Measurements from ENCODE around the gene NEK6. TPM values are rescaled to one million over a fixed set of nuclear protein-coding genes. Genes with fewer than 3 reads are reported as not detected.

NEK6 gene
- total and polyA plus RNA-seq, 10 of the 15 experiments (the other 5 are each of a cell fraction or from before 2014, with no cell fraction given) = 31.3 to 161 (median 89.2) TPM

- SMC1A ChIA-PET (ENCODE audit: uncharacterized antibody, unreplicated experiment) = no interaction called here
- Histone ChIP-seq H3K36me3 (ENCODE audit: control insufficient read depth in 2 of 2, insufficient read depth in 2 of 2, low read length in 1 of 2) (peaks cover 6 to 12% of the 10 kb centered on the region in 2 experiments), H3K79me2 (ENCODE audit: control insufficient read depth, insufficient read depth, low read length) (peaks cover 5% of the 10 kb centered on the region)
These were observed 123.6 kb downstream of the NEK6 start for GRCh38 chr9:124381170-124381945.

DNA sequence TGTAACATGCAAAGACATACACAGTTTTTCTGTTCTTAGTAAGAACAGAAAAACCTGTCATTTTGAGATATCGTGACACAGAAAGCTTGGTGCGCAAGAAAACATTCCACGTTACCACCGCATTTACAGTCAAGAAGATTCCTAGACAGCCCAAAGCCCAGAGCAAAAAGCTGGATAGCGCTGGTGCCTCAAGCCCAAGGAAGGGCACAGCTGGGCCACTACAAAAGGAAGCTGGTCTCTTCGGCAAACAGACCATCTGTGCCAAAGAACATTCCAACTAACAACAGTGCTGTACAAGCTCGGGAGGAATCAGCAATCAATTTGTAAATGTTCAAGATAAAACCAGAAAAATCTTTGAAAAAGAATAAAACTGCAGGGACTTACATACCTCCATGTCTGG is 126.5 kb downstream of the NEK6 start:
- ATAC-seq (no peak), DNase-seq (ENCODE audit: low read depth, low spot score) (no peak), FAIRE-seq (no peak)
- no peaks in the 10 kb centered on the region for H4K20me1 ChIP-seq (ENCODE audit: control insufficient read depth, insufficient read depth)
- H3K27ac ChIP-seq (ENCODE audit: control insufficient read depth, insufficient read depth) = no peak overlapping the region
- no peaks in the 10 kb centered on the region for H3K4me1 ChIP-seq (ENCODE audit: control insufficient read depth, insufficient read depth, low read length)
- no peak overlapping the region for H3K4me2 ChIP-seq (ENCODE audit: control insufficient read depth, insufficient read depth)
- 86% methylated on average over 7 of the region's 7 CpGs for WGBS (ENCODE audit: insufficient coverage, insufficient replicate concordance, low lambda C conversion rate, missing lambda C conversion rate)
- ChIA-PET SMC1A (ENCODE audit: uncharacterized antibody, unreplicated experiment) (interaction anchor here (1.2 kb wide), 1 partner anchor 268 kb away, joined by 3 read pairs; no protein-coding TSS in a partner anchor), POLR2A (no interaction called here), RAD21 (ENCODE audit: unreplicated experiment) (interaction anchor here (0.6 to 1.2 kb wide), 2 partner anchors 11 to 50 kb away, joined by 3 read pairs; no protein-coding TSS in a partner anchor), CTCF (interaction anchor here (0.8 to 1.6 kb wide), 4 partner anchors 8 to 87 kb away, joined by 3 read pairs; no protein-coding TSS in a partner anchor)
- H3K9ac ChIP-seq (ENCODE audit: control insufficient read depth, insufficient read depth, low read length) = no peak overlapping the region
- peaks cover 13% of the 10 kb centered on the region for H3K79me2 ChIP-seq (ENCODE audit: control insufficient read depth, insufficient read depth, low read length)
- H3K4me3 ChIP-seq = no peak overlapping the region
- no peaks in the 10 kb centered on the region for H3K27me3 ChIP-seq (replicated peaks in 1 of 2; ENCODE audit: control insufficient read depth in 2 of 2, insufficient read depth in 2 of 2, low read length in 1 of 2)
- in situ Hi-C loops (cut with MboI) (no loop called here), intact Hi-C loops (cut with micrococcal nuclease; ENCODE audit: unreplicated experiment) (loop anchor here (10.0 kb wide), 1 partner anchor 259 kb away; no protein-coding TSS in a partner anchor)
- H3K36me3 ChIP-seq (ENCODE audit: control insufficient read depth in 2 of 2, insufficient read depth in 2 of 2, low read length in 1 of 2) = peaks cover 6 to 15% of the 10 kb centered on the region in 2 experiments
- H2AFZ ChIP-seq (ENCODE audit: control insufficient read depth, low read depth, low read length) = no peak overlapping the region
- BruUV-seq (replicated peaks) = no TSS peak
- no peaks in the 10 kb centered on the region for H3K9me3 ChIP-seq (replicated peaks; ENCODE audit: control insufficient read depth, insufficient read depth, low read length)
- TF ChIP-seq EP300 (IDR thresholded peaks at IDR 0.05; ENCODE audit: borderline replicate concordance in 1 of 2, control insufficient read depth in 1 of 2, low read depth in 2 of 2, low read length in 2 of 2) (no peak), RCOR1 (conservative IDR thresholded peaks at IDR 0.05; ENCODE audit: low read depth, low read length) (no peak), KDM1A (IDR thresholded peaks at IDR 0.05; ENCODE audit: borderline replicate concordance) (no peak), BRCA1 (IDR thresholded peaks at IDR 0.05; ENCODE audit: low read depth, low read length) (no peak), IRF5 (IDR thresholded peaks at IDR 0.05; ENCODE audit: borderline replicate concordance) (no peak), NR2C2 (IDR thresholded peaks at IDR 0.05; ENCODE audit: borderline replicate concordance, control insufficient read depth, insufficient read length, low read depth) (no peak), RAD21 (IDR thresholded peaks at IDR 0.05; ENCODE audit: insufficient read depth, low read depth, low read length) (no peak), YY1 (IDR thresholded peaks at IDR 0.05; ENCODE audit: low read depth, low read length) (no peak), EGR1 (IDR thresholded peaks at IDR 0.05; ENCODE audit: borderline replicate concordance in 1 of 2, low read depth in 2 of 2, low read length in 2 of 2) (no peak)

More at GRCh38 chr9:124381170-124381945, 123.6 kb downstream of the NEK6 start:
- no peaks in the 10 kb centered on the region for H3K4me1 ChIP-seq (ENCODE audit: control insufficient read depth, insufficient read depth, low read length)
- H3K4me3 ChIP-seq = no peak overlapping the region
- no peak overlapping the region for H3K9ac ChIP-seq (ENCODE audit: control insufficient read depth, insufficient read depth, low read length)
- intact Hi-C loops (cut with micrococcal nuclease; ENCODE audit: unreplicated experiment) = loop anchor here (10.0 kb wide), 1 partner anchor 257 kb away; no protein-coding TSS in a partner anchor
- H4K20me1 ChIP-seq (ENCODE audit: control insufficient read depth, insufficient read depth) = no peaks in the 10 kb centered on the region
- no peak overlapping the region for H3K4me2 ChIP-seq (ENCODE audit: control insufficient read depth, insufficient read depth)
- no peaks in the 10 kb centered on the region for H3K27me3 ChIP-seq (replicated peaks in 1 of 2; ENCODE audit: control insufficient read depth in 2 of 2, insufficient read depth in 2 of 2, low read length in 1 of 2)
- no peak overlapping the region for H2AFZ ChIP-seq (ENCODE audit: control insufficient read depth, low read depth, low read length)
- WGBS (ENCODE audit: insufficient coverage, insufficient replicate concordance, low lambda C conversion rate, missing lambda C conversion rate) = 68% methylated on average over 4 of the region's 4 CpGs
- no peak for DNase-seq (ENCODE audit: low read depth, low spot score)
- in situ Hi-C loops (cut with MboI) = no loop called here
- ATAC-seq = no peak
- no peak for FAIRE-seq
- TF ChIP-seq, protein P1, sequence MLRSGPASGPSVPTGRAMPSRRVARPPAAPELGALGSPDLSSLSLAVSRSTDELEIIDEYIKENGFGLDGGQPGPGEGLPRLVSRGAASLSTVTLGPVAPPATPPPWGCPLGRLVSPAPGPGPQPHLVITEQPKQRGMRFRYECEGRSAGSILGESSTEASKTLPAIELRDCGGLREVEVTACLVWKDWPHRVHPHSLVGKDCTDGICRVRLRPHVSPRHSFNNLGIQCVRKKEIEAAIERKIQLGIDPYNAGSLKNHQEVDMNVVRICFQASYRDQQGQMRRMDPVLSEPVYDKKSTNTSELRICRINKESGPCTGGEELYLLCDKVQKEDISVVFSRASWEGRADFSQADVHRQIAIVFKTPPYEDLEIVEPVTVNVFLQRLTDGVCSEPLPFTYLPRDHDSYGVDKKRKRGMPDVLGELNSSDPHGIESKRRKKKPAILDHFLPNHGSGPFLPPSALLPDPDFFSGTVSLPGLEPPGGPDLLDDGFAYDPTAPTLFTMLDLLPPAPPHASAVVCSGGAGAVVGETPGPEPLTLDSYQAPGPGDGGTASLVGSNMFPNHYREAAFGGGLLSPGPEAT (IDR thresholded peaks at IDR 0.05; ENCODE audit: low read depth) = no peak
- CTCF ChIA-PET = no interaction called here
- H3K27ac ChIP-seq (ENCODE audit: control insufficient read depth, insufficient read depth) = no peak overlapping the region
- H3K9me3 ChIP-seq (replicated peaks; ENCODE audit: control insufficient read depth, insufficient read depth, low read length) = no peaks in the 10 kb centered on the region
- RAD21 ChIA-PET (ENCODE audit: unreplicated experiment) = no interaction called here
- BruUV-seq (replicated peaks) = TSS peak; percentile 6
- POLR2A ChIA-PET = no interaction called here

Data from GM12878 (cell line).